Parathyroid adenoma (tissue), 2 donors: Measurements from ENCODE around the gene GALNTL6.

Experiments used
- H2AFZ ChIP-seq: fragments of 300-600 bp; sonication (generic); one replicate; pipeline ENCODE4 v1.7.0; 2017; ENCODE audit warnings: antibody characterized with exemption, mild to moderate bottlenecking
- H3K27ac ChIP-seq: fragments of 300-600 bp; sonication (generic); one replicate; pipeline ENCODE4 v1.7.0; 2017
- H3K27me3 ChIP-seq: fragments of 300-600 bp; sonication (generic); one replicate; pipeline ENCODE4 v1.7.0; 2017; ENCODE audit warnings: low read length; ENCODE audit not compliant: control insufficient read depth, insufficient read depth
- H3K36me3 ChIP-seq: fragments of 300-600 bp; sonication (generic); one replicate; pipeline ENCODE4 v1.7.0; 2017; ENCODE audit warnings: low read length; ENCODE audit not compliant: control insufficient read depth, insufficient read depth
- H3K4me1 ChIP-seq: fragments of 300-600 bp; sonication (generic); one replicate; pipeline ENCODE4 v1.7.0; 2017; ENCODE audit warnings: control low read depth
- H3K4me2 ChIP-seq: fragments of 300-600 bp; sonication (generic); one replicate; pipeline ENCODE4 v1.7.0; 2017; ENCODE audit warnings: low read length
- H3K4me3 ChIP-seq: fragments of 300-600 bp; sonication (generic); one replicate; pipeline ENCODE4 v1.7.0; 2017; ENCODE audit warnings: low read depth, low read length
- H3K79me2 ChIP-seq: fragments of 300-600 bp; sonication (generic); one replicate; pipeline ENCODE4 v1.7.0; 2017; ENCODE audit warnings: control low read depth
- H3K9ac ChIP-seq: fragments of 300-600 bp; sonication (generic); one replicate; pipeline ENCODE4 v1.7.0; 2017; ENCODE audit warnings: mild to moderate bottlenecking
- H3K9me3 ChIP-seq: fragments of 300-600 bp; sonication (generic); one replicate; pipeline ENCODE4 v1.7.0; 2017; ENCODE audit warnings: low read length; ENCODE audit not compliant: control insufficient read depth
- CTCF ChIP-seq: fragments of 300-600 bp; sonication (generic); IDR thresholded peaks from one replicate; pipeline ENCODE4 v1.7.0; 2017; ENCODE audit warnings: antibody characterized with exemption, mild to moderate bottlenecking
- donor health status: primary hyperparathyroidism.

GALNTL6 gene

GRCh38 chr4:171813526-171814250 is 484 bp downstream of the GALNTL6 start:
- Histone ChIP-seq H3K4me3 (peak overlapping the region; percentile 36), H3K9ac (no peak overlapping the region), H3K36me3 (no peaks in the 10 kb centered on the region), H3K9me3 (no peaks in the 10 kb centered on the region), H3K27ac (no peak overlapping the region), H3K4me1 (no peaks in the 10 kb centered on the region), H3K79me2 (no peaks in the 10 kb centered on the region), H2AFZ (peak overlapping the region; percentile 22), H3K4me2 (peak overlapping the region; percentile 93), H3K27me3 (peaks cover 2% of the 10 kb centered on the region)
- TF ChIP-seq CTCF: no peak

- TF ChIP-seq CTCF: no peak
- no peak overlapping the region for H3K4me3 ChIP-seq
These were observed 1.3 kb downstream of the GALNTL6 start for GRCh38 chr4:171814545-171814944.

GRCh38 chr4:171817026-171817425 is 3.8 kb downstream of the GALNTL6 start:
- Histone ChIP-seq H3K36me3 (no peaks in the 10 kb centered on the region), H3K9ac (no peak overlapping the region), H3K4me3 (no peak overlapping the region), H3K4me2 (no peak overlapping the region), H3K4me1 (no peaks in the 10 kb centered on the region), H3K9me3 (no peaks in the 10 kb centered on the region), H3K27ac (no peak overlapping the region), H2AFZ (no peak overlapping the region), H3K27me3 (peaks cover 2% of the 10 kb centered on the region), H3K79me2 (no peaks in the 10 kb centered on the region)
- TF ChIP-seq CTCF: no peak

More at GRCh38 chr4:171814545-171814944, 1.3 kb downstream of the GALNTL6 start:
- Histone ChIP-seq H3K79me2 (no peaks in the 10 kb centered on the region), H3K4me1 (no peaks in the 10 kb centered on the region), H3K36me3 (no peaks in the 10 kb centered on the region), H3K9ac (no peak overlapping the region), H3K27me3 (peaks cover 2% of the 10 kb centered on the region), H3K4me2 (no peak overlapping the region), H3K9me3 (no peaks in the 10 kb centered on the region), H2AFZ (no peak overlapping the region), H3K27ac (no peak overlapping the region)

- Histone ChIP-seq H2AFZ (no peak overlapping the region), H3K9me3 (no peaks in the 10 kb centered on the region), H3K4me1 (no peaks in the 10 kb centered on the region), H3K27ac (no peak overlapping the region), H3K36me3 (no peaks in the 10 kb centered on the region), H3K4me2 (no peak overlapping the region), H3K79me2 (no peaks in the 10 kb centered on the region), H3K4me3 (no peak overlapping the region), H3K27me3 (no peaks in the 10 kb centered on the region), H3K9ac (no peak overlapping the region)
- no peak for TF ChIP-seq CTCF
These were observed 21.4 kb downstream of the GALNTL6 start for GRCh38 chr4:171834640-171835039.

- Histone ChIP-seq H3K36me3 (no peaks in the 10 kb centered on the region), H3K79me2 (no peaks in the 10 kb centered on the region), H3K4me2 (no peak overlapping the region), H3K27me3 (no peaks in the 10 kb centered on the region), H3K9ac (no peak overlapping the region), H3K4me1 (no peaks in the 10 kb centered on the region), H3K9me3 (no peaks in the 10 kb centered on the region), H2AFZ (no peak overlapping the region), H3K27ac (no peak overlapping the region), H3K4me3 (no peak overlapping the region)
- no peak for TF ChIP-seq CTCF
These were observed 30.3 kb downstream of the GALNTL6 start for GRCh38 chr4:171843456-171843855.
